Measurements from ENCODE around the gene MIS12. TPM values are rescaled to one million over a fixed set of nuclear protein-coding genes. Genes with fewer than 3 reads are reported as not detected.

The MIS12 gene
- total and polyA plus RNA-seq, 2 of the 13 experiments (the other 11 are each of a cell fraction or from before 2014, with no cell fraction given), result 13.4 to 28.0 TPM

- TF ChIP-seq PBX3 (CRISPR knock-in tag; IDR thresholded peaks at IDR 0.05; ENCODE audit: borderline replicate concordance) (no peak), SIN3A (IDR thresholded peaks at IDR 0.05; ENCODE audit: borderline replicate concordance, low read depth, low read length) (0 out of 2 replicates have a peak, but pooled peaks have one; percentile 39), ZNF512 (CRISPR knock-in tag; IDR thresholded peaks at IDR 0.05) (no peak), ARHGAP35 (CRISPR knock-in tag; IDR thresholded peaks at IDR 0.05; ENCODE audit: borderline replicate concordance) (no peak), HOXA3 (CRISPR knock-in tag; IDR thresholded peaks at IDR 0.05) (peak; percentile 34; the same call in 1 of the 2 replicates), ZNF609 (CRISPR knock-in tag; IDR thresholded peaks at IDR 0.05; ENCODE audit: borderline replicate concordance) (no peak), ZNF550 (CRISPR knock-in tag; IDR thresholded peaks at IDR 0.05; ENCODE audit: borderline replicate concordance) (no peak), CEBPB (IDR thresholded peaks at IDR 0.05; ENCODE audit: borderline replicate concordance, low read depth, low read length) (peak; percentile 54; the same call in 1 of the 2 replicates), TP53 (CRISPR knock-in tag; conservative IDR thresholded peaks at IDR 0.05) (no peak), ZHX2 (IDR thresholded peaks at IDR 0.05; ENCODE audit: low read depth) (no peak), ZHX2 (CRISPR knock-in tag; IDR thresholded peaks at IDR 0.05; ENCODE audit: borderline replicate concordance) (no peak), PCBP1 (IDR thresholded peaks at IDR 0.05; ENCODE audit: borderline replicate concordance, low read depth, low read length) (0 out of 2 replicates have a peak, but pooled peaks have one; percentile 66), ZNF224 (CRISPR knock-in tag; IDR thresholded peaks at IDR 0.05) (no peak)
These were observed 828 bp upstream of the MIS12 start, which contains the start of gene DERL2 (continued) for GRCh38 chr17:5485270-5486205.

Measured in HepG2 (cell line).